Measurements from ENCODE around the gene GRID1.

The GRID1 gene

DNA sequence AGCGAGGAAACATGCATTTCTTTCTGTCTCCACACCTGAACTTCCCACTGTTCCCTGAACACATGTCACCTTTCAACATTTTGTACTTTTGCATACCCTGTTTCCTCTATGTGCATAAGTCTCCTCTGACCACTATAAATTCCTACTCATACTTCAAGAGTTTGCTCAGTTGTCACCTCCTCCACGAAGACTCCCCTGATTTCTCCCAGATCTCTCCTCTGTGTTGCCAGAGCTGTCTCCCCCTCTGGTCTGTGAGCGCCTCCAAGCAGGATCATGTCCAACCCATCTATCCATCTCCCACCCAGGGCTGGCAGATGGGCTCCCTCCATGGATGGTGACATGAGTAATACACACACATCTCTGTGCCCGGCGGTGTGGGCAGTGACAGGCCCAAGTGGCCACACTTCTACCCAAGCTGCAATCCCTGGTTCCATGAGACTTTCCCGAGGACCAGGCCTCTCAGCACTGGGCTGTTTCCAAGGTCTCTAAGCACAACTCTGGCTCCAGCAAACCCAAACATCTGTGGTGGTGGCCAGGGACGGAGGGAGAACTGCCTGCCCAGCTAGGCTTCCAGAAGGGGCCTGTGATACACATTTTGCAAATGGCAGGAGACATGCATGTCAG, 135.9 kb downstream of the GRID1 start:
- Histone ChIP-seq H3K4me1 (ENCODE audit: insufficient read depth, low read length) (peaks cover 22% of the 10 kb centered on the region), H3K36me3 (ENCODE audit: insufficient read depth, low read depth, low read length) (no peaks in the 10 kb centered on the region), H3K9me3 (ENCODE audit: insufficient read depth, low read depth, low read length) (no peaks in the 10 kb centered on the region), H3K9ac (ENCODE audit: low read depth, low read length) (no peak overlapping the region), H3K27me3 (ENCODE audit: insufficient read depth, low read length) (no peaks in the 10 kb centered on the region), H3K4me3 (ENCODE audit: low read length) (no peak overlapping the region), H3K27ac (ENCODE audit: low read length) (no peak overlapping the region)

DNA sequence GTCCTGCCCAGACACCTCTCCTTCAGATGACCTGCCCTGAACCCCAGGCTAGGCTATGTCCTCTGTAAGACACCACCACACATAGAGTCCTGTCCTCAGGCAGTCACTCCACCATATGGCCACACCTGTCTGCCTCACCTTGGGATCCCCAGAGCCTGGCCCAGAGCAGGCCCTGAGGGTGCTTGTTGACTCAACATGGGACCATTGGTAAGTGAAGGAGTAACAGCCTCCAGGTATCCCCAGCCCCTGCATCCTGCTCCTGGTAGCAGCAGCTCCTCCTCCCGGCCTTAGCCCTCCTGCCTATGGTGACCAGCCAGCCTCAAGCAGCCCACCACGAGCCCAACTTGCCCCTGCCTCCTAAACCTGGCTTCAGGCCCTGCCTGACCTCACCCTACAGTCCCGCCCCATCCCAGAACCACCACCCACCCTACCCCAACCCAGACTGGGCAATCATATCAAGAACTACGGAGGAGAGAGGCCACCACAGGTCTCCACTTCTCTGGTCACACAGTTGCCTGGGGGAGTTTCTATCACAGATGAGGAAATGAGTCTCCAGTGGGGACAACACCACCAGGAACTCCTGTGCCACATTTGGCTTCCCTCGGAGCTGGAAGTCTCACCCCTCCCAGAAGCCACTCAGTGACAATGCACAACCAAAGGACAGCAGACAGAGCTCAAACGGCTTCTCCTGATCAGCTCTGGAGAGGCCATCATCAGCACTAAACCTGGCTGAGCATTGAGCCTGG, 136.6 kb downstream of the GRID1 start:
- Histone ChIP-seq H3K4me1 (ENCODE audit: insufficient read depth, low read length) (peaks cover 21% of the 10 kb centered on the region), H3K27ac (ENCODE audit: low read length) (no peak overlapping the region), H3K36me3 (ENCODE audit: insufficient read depth, low read depth, low read length) (no peaks in the 10 kb centered on the region), H3K9me3 (ENCODE audit: insufficient read depth, low read depth, low read length) (no peaks in the 10 kb centered on the region), H3K27me3 (ENCODE audit: insufficient read depth, low read length) (no peaks in the 10 kb centered on the region), H3K4me3 (ENCODE audit: low read length) (no peak overlapping the region), H3K9ac (ENCODE audit: low read depth, low read length) (no peak overlapping the region)

DNA sequence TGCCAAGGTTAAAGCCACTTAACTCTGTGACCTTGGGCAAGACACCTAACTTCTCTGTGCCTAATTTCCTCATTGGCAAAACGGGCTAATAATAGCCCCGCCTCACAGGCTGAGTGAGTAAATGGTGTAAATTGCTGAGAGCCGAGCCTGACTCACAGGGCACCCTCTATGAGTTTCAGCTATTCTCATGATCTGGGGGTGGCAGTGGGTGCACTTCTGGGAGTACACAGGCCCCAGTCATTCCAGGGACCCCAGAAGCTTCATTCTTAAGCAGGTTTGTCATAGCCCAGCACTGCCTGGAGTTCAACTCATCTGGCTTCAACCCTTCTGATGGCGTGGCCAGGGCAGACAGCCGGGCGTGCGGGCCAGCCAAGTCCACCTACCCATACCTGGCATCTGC, 137.2 kb downstream of the GRID1 start:
- Histone ChIP-seq H3K36me3 (ENCODE audit: insufficient read depth, low read depth, low read length) (no peaks in the 10 kb centered on the region), H3K9ac (ENCODE audit: low read depth, low read length) (no peak overlapping the region), H3K9me3 (ENCODE audit: insufficient read depth, low read depth, low read length) (no peaks in the 10 kb centered on the region), H3K27ac (ENCODE audit: low read length) (no peak overlapping the region), H3K4me3 (ENCODE audit: low read length) (no peak overlapping the region), H3K4me1 (ENCODE audit: insufficient read depth, low read length) (peaks cover 15% of the 10 kb centered on the region), H3K27me3 (ENCODE audit: insufficient read depth, low read length) (no peaks in the 10 kb centered on the region)

DNA sequence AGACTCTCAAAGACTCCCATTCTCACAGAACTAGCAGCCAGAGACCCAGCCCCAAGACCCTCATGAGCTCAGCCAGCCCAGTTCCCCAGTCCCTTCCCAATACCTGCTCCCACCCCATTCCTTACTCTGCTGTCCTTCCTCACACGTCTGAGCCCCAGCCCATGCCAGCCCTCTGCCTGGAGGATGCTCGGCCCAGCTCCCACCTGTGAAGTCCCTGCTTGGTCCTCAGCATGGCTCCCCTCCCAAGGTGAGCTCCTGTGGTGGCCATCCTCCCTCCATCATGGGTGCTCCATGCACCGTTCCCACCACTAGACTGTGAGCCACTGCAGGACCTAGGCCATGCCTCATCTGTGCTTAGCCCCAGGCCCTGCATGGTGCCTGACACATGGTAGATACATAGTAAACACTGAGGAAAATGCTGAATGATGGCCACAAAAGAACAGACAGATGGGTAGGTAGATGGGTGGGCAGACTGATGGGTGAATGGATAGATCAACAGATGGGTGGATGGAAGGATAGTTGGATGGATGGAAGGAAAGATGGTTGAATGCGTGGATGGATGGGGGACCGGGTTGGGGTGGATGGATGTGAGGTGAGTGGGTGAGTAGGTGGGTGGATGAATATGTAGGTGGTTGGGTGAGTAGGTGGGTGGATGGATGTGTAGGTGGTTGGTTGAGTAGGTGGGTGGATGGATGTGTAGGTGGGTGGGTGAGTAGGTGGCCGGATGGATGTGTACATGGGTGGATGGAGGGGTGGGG, 138.9 kb downstream of the GRID1 start:
- Histone ChIP-seq H3K36me3 (ENCODE audit: insufficient read depth, low read depth, low read length) (no peaks in the 10 kb centered on the region), H3K9ac (ENCODE audit: low read depth, low read length) (no peak overlapping the region), H3K27me3 (ENCODE audit: insufficient read depth, low read length) (no peaks in the 10 kb centered on the region), H3K4me3 (ENCODE audit: low read length) (no peak overlapping the region), H3K4me1 (ENCODE audit: insufficient read depth, low read length) (peaks cover 4% of the 10 kb centered on the region; the same call in 1 of the 2 replicates), H3K9me3 (ENCODE audit: insufficient read depth, low read depth, low read length) (no peaks in the 10 kb centered on the region), H3K27ac (ENCODE audit: low read length) (no peak overlapping the region)

DNA sequence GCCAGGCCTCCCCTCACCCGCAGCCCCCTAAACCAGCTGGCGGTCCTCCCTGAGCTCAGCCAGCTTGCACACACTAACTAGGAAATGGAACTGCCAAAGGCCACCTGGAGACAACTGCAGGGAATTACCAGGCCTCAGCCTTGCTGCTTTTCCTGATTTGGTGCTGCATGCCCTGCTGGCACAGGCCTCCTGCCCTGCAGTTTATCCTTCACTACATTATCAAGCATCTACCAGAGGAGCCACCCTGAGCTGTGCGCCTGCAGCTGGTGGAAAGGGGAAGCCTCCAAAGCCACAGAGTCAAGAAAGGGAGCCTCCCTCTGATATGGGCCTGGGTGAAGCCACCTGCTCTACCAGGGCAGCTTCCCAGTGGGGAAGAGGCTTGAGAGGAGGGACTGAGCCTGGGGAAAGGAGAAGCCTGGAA, 139.8 kb downstream of the GRID1 start:
- no peaks in the 10 kb centered on the region for H3K27me3 ChIP-seq (ENCODE audit: insufficient read depth, low read length)
- no peak overlapping the region for H3K4me3 ChIP-seq (ENCODE audit: low read length)

DNA sequence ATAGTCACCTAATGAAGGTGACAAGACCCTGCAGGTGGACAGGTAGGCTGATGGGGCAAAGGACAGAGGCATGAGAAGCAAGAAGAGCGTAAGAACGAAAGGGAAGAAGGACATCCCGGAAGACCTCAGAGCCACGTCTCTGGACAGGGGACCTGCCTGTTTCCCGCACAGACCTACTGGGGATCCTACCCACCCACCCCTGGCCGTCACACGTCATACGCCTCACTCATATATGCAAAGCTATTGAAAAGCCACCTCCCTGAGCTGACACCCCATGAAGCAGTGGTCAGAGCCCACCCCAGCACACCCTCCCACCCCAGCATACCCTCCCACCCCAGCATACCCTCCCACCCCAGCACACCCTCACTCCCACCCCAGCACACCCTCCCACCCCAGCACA, 140.6 kb downstream of the GRID1 start:
- Histone ChIP-seq H3K27ac (ENCODE audit: low read length) (no peak overlapping the region), H3K4me1 (ENCODE audit: insufficient read depth, low read length) (no peaks in the 10 kb centered on the region), H3K4me3 (ENCODE audit: low read length) (no peak overlapping the region)

More for the DNA sequence above, 139.8 kb downstream of the GRID1 start:
- Histone ChIP-seq H3K27ac (ENCODE audit: low read length) (no peak overlapping the region), H3K9me3 (ENCODE audit: insufficient read depth, low read depth, low read length) (no peaks in the 10 kb centered on the region), H3K36me3 (ENCODE audit: insufficient read depth, low read depth, low read length) (no peaks in the 10 kb centered on the region), H3K9ac (ENCODE audit: low read depth, low read length) (no peak overlapping the region), H3K4me1 (ENCODE audit: insufficient read depth, low read length) (no peaks in the 10 kb centered on the region)

DNA sequence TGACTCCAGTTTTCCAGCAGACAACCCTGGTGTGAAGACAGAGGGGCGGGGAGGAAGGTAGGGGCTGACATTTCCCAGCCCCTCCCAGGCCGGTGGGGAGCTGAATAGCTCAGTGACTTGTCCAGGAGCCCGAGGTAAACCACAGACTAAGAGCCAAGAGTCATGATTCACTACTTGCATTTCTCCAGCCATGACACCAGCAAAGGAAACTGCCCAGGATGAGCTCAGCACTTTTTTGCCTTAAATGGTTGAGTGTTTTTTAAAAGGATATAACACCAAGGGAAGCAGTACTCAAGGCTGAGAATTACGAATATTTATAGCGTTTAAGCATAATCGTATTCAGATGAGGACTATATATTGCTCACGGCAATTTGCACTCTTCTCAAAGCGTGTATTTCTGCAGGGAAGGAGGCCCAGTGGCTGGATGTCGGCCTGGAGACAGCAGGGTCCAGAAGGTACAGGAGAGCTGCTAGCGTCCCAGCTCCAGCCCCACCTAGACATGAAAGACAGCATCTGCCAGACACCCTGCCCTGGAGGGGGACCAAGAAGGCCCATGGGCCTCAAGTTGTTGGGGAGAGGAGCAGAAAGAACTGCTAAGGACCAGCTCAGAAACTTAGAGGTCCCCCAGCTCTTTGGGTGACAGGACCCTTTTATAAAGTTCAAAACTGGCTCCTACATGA, 141.4 kb downstream of the GRID1 start:
- no peak overlapping the region for H3K27ac ChIP-seq (ENCODE audit: low read length)
- no peaks in the 10 kb centered on the region for H3K36me3 ChIP-seq (ENCODE audit: insufficient read depth, low read depth, low read length)
- H3K27me3 ChIP-seq (ENCODE audit: insufficient read depth, low read length) = no peaks in the 10 kb centered on the region
- H3K9me3 ChIP-seq (ENCODE audit: insufficient read depth, low read depth, low read length) = no peaks in the 10 kb centered on the region
- H3K4me1 ChIP-seq (ENCODE audit: insufficient read depth, low read length) = no peaks in the 10 kb centered on the region
- no peak overlapping the region for H3K4me3 ChIP-seq (ENCODE audit: low read length)
- H3K9ac ChIP-seq (ENCODE audit: low read depth, low read length) = no peak overlapping the region

More for the DNA sequence above, 140.6 kb downstream of the GRID1 start:
- no peaks in the 10 kb centered on the region for H3K9me3 ChIP-seq (ENCODE audit: insufficient read depth, low read depth, low read length)
- H3K27me3 ChIP-seq (ENCODE audit: insufficient read depth, low read length) = no peaks in the 10 kb centered on the region
- H3K9ac ChIP-seq (ENCODE audit: low read depth, low read length) = no peak overlapping the region
- no peaks in the 10 kb centered on the region for H3K36me3 ChIP-seq (ENCODE audit: insufficient read depth, low read depth, low read length)

DNA sequence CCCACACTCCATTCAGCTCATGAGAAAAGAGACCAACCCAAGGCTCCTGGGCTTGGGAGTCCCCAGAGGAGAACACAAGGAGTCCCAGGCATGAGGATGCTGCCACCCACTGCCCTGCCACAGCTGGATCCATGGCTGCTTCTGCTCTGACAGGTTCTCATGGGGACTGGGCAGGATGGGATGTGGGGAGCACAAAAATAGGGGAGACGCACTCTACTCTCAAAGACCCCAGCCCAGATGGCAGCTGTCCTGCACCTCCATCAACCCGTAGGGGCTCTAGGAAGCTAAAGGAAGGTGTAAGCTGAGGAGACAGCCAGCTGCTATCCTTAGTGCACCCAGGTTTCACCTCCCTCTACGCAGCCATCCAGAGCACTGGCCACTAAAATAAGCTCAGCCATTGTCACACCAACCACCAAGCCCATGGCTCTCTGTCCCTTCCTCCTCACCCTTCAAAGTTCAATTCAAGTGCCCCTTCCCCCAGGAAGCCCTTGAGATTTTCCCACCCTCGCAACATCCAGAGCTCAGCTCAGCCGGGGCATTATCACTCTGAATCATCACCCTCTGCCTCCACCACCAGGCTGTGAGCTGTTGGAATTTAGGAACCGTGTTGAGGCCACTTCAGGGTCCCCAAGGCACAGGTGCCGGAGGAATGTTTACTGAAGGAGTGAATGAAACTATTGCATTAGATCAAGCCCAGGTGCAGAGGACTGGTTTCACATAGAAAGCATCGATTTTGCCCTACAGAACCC, 142.1 kb downstream of the GRID1 start:
- Histone ChIP-seq H3K9ac (ENCODE audit: low read depth, low read length) (no peak overlapping the region), H3K36me3 (ENCODE audit: insufficient read depth, low read depth, low read length) (no peaks in the 10 kb centered on the region), H3K4me3 (ENCODE audit: low read length) (no peak overlapping the region), H3K9me3 (ENCODE audit: insufficient read depth, low read depth, low read length) (no peaks in the 10 kb centered on the region), H3K27ac (ENCODE audit: low read length) (no peak overlapping the region), H3K27me3 (ENCODE audit: insufficient read depth, low read length) (no peaks in the 10 kb centered on the region), H3K4me1 (ENCODE audit: insufficient read depth, low read length) (no peaks in the 10 kb centered on the region)

DNA sequence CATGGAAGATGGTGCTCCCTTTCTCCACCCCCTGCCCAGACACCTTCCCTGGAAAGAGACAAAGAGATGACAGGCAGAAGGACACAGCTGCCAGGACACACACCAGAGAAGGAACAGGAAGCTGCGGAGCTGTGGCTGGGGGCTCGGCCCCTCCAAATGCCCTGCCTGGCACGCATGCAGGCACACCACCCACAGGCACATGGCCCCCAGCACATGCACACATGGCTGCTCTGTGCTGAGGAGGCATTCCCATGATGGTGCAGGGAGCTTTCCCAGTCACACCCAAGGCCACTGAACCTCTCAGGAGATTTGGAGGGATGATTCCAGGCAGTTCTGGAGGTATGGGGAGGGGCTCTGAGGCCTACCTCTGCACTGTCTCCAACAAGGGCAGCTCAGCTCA, 143.3 kb downstream of the GRID1 start:
- no peak overlapping the region for H3K9ac ChIP-seq (ENCODE audit: low read depth, low read length)
- H3K4me3 ChIP-seq (ENCODE audit: low read length) = no peak overlapping the region
- no peaks in the 10 kb centered on the region for H3K4me1 ChIP-seq (ENCODE audit: insufficient read depth, low read length)
- H3K9me3 ChIP-seq (ENCODE audit: insufficient read depth, low read depth, low read length) = no peaks in the 10 kb centered on the region
- H3K27ac ChIP-seq (ENCODE audit: low read length) = no peak overlapping the region
- H3K36me3 ChIP-seq (ENCODE audit: insufficient read depth, low read depth, low read length) = no peaks in the 10 kb centered on the region
- no peaks in the 10 kb centered on the region for H3K27me3 ChIP-seq (ENCODE audit: insufficient read depth, low read length)

DNA sequence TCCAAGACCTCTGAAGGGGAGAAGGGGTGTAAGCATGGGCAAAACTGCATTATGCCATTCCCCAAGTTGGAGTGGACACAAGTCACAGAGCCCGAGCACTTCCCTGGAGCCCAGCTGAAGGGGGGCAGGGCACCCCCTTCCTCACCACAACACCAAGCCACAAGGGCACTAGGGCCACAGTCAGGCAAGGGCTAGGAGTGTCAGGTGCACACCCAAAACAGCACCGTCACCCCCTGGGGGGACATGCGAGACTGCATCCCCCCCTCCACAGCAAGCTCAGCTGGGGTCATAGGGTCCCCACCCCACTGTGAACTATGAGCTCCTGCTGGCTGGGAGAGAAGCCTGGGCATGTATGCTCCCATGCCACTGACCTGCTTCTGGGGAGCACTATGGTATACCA, 143.9 kb downstream of the GRID1 start:
- H3K9ac ChIP-seq (ENCODE audit: low read depth, low read length) = no peak overlapping the region
- no peaks in the 10 kb centered on the region for H3K27me3 ChIP-seq (ENCODE audit: insufficient read depth, low read length)
- no peaks in the 10 kb centered on the region for H3K36me3 ChIP-seq (ENCODE audit: insufficient read depth, low read depth, low read length)
- no peaks in the 10 kb centered on the region for H3K9me3 ChIP-seq (ENCODE audit: insufficient read depth, low read depth, low read length)
- no peak overlapping the region for H3K4me3 ChIP-seq (ENCODE audit: low read length)
- H3K27ac ChIP-seq (ENCODE audit: low read length) = no peak overlapping the region
- H3K4me1 ChIP-seq (ENCODE audit: insufficient read depth, low read length) = no peaks in the 10 kb centered on the region

DNA sequence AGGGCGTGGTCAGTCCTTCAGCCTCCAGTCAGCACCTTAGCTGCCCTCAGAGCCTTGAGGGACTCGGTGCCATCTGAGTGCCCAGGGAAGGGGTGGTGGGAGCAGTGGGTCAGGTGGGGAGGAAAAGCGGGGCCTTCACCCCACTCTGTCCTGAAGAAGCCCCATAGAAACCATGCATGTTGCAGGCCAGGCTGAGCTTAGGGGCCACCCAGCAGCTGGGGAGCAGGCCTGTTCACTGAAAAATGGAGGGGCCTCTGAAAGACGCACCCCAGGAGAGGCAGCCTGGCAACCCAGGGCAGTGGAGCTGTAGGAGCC, 144.3 kb downstream of the GRID1 start:
- Histone ChIP-seq H3K4me1 (ENCODE audit: insufficient read depth, low read length) (no peaks in the 10 kb centered on the region), H3K36me3 (ENCODE audit: insufficient read depth, low read depth, low read length) (no peaks in the 10 kb centered on the region), H3K27me3 (ENCODE audit: insufficient read depth, low read length) (no peaks in the 10 kb centered on the region), H3K9me3 (ENCODE audit: insufficient read depth, low read depth, low read length) (no peaks in the 10 kb centered on the region), H3K9ac (ENCODE audit: low read depth, low read length) (no peak overlapping the region), H3K27ac (ENCODE audit: low read length) (no peak overlapping the region), H3K4me3 (ENCODE audit: low read length) (no peak overlapping the region)

Measured in iPS-20b (cell line).